ENCODE data around the gene TMEM9B. TPM values are rescaled to one million over a fixed set of nuclear protein-coding genes. Genes with fewer than 3 reads are reported as not detected.
"Not testable (repeated sequence)": the region's sequence is repeated elsewhere in the genome, so short reads cannot be mapped to it uniquely, and the experiment has no call there.

TMEM9B gene
- total RNA-seq, 2 experiments from 2014 or later = 17.5 to 19.1 TPM

DNA sequence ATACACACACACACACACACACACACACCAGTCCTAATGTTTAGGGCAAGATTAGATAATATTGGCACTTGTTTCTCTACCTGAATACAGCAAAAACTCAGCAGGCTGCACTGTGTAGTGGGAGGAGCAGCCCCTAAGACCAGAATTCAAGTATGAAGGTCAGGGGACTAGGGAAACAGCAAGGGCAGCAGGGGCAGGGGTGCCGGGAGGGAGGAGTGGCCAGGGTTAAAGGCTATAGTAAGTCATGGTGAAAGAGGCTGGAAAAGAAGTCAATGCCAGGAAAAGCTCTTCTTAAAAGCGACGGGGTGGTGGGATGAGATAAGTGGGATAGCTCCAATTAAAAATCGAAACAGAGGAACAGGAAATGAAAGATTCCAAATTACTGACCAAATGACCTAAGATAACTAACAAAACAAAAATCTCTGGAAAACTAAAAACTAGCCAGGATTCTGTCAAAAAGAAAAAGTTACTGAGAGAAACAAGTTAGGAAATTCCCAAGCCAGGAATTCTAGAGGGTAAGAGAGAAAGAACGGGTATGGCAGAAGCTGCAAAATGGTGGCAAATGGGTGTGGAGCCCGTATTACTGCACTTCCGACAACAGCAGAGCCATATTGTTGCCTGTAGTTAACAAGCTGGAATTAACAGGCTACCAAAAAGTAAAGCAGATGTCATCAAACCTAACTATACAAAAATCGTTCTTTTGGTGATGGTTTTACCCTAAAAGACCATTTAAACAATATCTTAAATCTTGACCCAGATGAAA lies 22.7 kb downstream of the TMEM9B start:
- no peak overlapping the region for H3K27ac Mint-ChIP-seq
- CTCF ChIA-PET = no interaction called here
- POLR2A ChIA-PET = no interaction called here
- no peak overlapping the region for H3K4me3 Mint-ChIP-seq
- peaks cover 7% of the 10 kb centered on the region for H3K4me1 Mint-ChIP-seq (ENCODE audit: low read depth)
- H3K36me3 Mint-ChIP-seq = no peaks in the 10 kb centered on the region
- DNase-seq = no peak
- intact Hi-C loops (cut with micrococcal nuclease) = no loop called here
- H3K9me3 Mint-ChIP-seq = no peaks in the 10 kb centered on the region
- peaks cover 1% of the 10 kb centered on the region for H3K27me3 Mint-ChIP-seq

DNA sequence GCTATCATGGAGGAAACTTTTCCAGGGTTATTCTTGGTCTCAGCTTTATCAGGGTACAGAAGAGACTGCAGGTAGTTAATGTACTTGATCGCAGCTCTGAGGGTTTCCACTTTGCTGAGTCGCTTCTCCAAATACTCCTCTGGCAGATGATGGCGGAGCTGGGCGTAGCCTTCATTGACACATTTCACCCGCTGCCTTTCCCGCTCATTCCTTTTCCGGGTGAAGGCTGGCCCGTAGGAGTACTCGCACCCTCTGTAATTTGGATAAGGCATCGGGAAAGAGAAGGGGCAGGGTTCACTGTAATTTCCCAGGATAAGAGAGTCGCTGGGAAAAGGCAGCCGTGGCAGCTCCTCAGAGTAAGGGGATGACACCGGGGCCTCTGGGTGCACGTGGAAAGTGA lies 26.6 kb downstream of the TMEM9B start:
- ChIA-PET CTCF (interaction anchor here (0.9 to 1.4 kb wide), 3 partner anchors 11 to 200 kb away, joined by 3 to 4 read pairs (median 3); no protein-coding TSS in a partner anchor), POLR2A (interaction anchor here (0.6 kb wide), 1 partner anchor 22 kb away, joined by 4 read pairs; no protein-coding TSS in a partner anchor)
- Mint-ChIP-seq H3K4me1 (ENCODE audit: low read depth) (peaks cover 10% of the 10 kb centered on the region), H3K9me3 (no peaks in the 10 kb centered on the region), H3K27ac (no peak overlapping the region), H3K36me3 (no peaks in the 10 kb centered on the region), H3K27me3 (peaks cover 1% of the 10 kb centered on the region), H3K4me3 (no peak overlapping the region)
- intact Hi-C loops (cut with micrococcal nuclease) = no loop called here
- DNase-seq = no peak

DNA sequence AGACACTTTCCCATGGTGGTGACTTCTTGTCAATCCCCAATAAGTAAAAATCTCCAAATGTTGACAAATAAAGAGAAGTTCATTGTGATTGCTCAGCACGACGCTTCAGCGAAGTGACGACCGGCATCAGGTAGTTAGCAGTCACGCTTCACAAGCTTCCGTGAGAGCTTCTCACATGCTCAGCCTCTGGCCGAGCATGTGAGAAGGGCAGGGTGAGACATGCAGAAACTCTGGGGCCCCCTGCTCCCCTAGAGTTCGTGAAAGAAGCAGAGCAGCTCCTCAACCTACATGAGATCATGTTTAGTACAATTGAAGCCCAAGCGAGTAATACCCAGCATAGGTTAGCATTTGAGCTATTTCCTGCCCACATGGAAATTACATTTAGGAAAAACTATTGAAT lies 27.1 kb downstream of the TMEM9B start:
- H3K9me3 Mint-ChIP-seq = no peaks in the 10 kb centered on the region
- H3K4me1 Mint-ChIP-seq (ENCODE audit: low read depth) = peaks cover 10% of the 10 kb centered on the region
- H3K4me3 Mint-ChIP-seq = no peak overlapping the region
- ChIA-PET CTCF (interaction anchor here (0.9 to 1.4 kb wide), 3 partner anchors 12 to 201 kb away, joined by 3 to 4 read pairs (median 3); no protein-coding TSS in a partner anchor), POLR2A (interaction anchor here (0.6 kb wide), 1 partner anchor 22 kb away, joined by 4 read pairs; no protein-coding TSS in a partner anchor)
- intact Hi-C loops (cut with micrococcal nuclease) = no loop called here
- no peak for DNase-seq
- peaks cover 1% of the 10 kb centered on the region for H3K27me3 Mint-ChIP-seq
- no peak overlapping the region for H3K27ac Mint-ChIP-seq
- H3K36me3 Mint-ChIP-seq = no peaks in the 10 kb centered on the region

DNA sequence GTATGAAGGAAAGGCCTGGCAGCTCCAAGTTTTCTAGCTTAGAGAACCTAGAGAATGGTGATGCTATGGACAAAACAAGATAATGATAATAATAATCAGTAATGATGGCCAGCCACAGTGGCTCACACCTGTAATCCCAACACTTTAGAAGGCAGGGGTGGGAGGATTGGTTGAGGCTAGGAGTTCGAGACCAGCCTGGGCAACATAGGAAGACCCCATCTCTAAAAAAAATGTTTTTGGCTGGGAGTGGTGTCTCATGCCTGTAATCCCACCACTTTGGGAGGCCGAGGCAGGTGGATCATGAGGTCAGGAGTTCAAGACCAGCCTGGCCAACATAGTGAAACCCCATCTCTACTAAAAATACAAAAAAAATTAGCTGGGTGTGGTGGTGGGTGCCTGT lies 28.5 kb downstream of the TMEM9B start:
- H3K4me1 Mint-ChIP-seq (ENCODE audit: low read depth); H3K27ac Mint-ChIP-seq; intact Hi-C loops (cut with micrococcal nuclease); POLR2A ChIA-PET; H3K4me3 Mint-ChIP-seq; H3K36me3 Mint-ChIP-seq; DNase-seq; H3K27me3 Mint-ChIP-seq; H3K9me3 Mint-ChIP-seq: not testable (repeated sequence)
- CTCF ChIA-PET = interaction anchor here (0.9 to 1.3 kb wide), 2 partner anchors 21 to 202 kb away, joined by 3 to 6 read pairs; no protein-coding TSS in a partner anchor

DNA sequence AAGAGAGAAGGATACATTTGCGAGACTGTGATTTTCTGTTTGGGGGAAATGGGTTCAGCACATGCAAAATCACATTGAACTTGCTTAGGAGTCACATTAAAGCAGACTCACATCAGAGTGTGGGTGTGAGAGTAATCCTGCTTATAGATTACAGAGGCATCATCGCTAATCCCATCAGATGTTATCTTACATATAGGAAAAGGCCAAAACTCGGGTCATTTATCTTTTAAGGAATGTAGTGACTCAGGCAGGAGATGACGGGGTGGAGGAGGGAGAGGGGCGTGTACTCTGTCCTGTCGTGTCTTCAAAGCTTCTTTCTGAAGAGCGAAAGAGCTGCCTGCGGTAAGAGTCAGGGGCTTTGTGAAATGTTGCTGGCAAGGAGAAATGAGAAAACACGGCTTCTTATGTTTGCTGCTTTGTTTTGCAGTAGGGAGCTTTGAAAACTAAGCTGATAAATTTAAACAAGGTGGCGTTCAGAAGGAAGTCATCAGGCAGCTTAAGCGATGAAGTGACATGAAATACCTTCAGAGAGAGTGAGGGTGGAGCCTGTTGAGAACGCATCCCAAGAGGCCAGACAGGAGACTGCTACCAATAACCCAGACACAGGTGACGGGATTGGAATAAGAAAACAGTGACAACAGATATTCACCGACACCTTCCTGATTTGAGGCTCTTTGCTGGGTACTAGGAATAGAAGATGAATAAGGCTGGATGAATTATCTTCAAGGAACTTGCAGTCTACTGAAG lies 29.3 kb downstream of the TMEM9B start:
- no peak for DNase-seq
- Mint-ChIP-seq H3K27ac (no peak overlapping the region), H3K4me3 (no peak overlapping the region), H3K27me3 (no peaks in the 10 kb centered on the region), H3K36me3 (no peaks in the 10 kb centered on the region), H3K9me3 (no peaks in the 10 kb centered on the region), H3K4me1 (ENCODE audit: low read depth) (peaks cover 10% of the 10 kb centered on the region)
- intact Hi-C loops (cut with micrococcal nuclease) = no loop called here
- CTCF ChIA-PET = interaction anchor here (1.3 kb wide), 1 partner anchor 203 kb away, joined by 6 read pairs; no protein-coding TSS in a partner anchor
- POLR2A ChIA-PET = no interaction called here

DNA sequence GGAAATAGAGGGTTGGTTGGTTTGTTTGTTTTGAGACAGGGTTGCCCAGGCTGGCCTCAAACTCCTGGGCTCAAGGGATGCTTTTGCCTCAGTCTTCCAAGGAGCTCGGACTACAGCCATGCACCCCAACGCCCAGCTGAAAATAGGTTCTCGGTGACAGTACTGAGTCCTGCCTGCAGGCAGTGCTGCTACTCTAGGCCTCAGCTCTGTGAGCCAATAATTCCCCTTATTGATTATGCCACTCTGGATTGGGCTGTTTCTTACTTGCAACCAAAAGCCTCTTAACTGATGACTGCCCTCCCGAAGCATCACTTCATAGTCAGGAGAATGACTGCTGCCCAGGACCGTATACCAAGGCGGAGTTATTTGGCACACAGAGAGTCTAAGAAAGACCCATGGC lies 30.3 kb downstream of the TMEM9B start:
- H3K27ac Mint-ChIP-seq = no peak overlapping the region
- H3K36me3 Mint-ChIP-seq = no peaks in the 10 kb centered on the region
- H3K27me3 Mint-ChIP-seq = no peaks in the 10 kb centered on the region
- POLR2A ChIA-PET = no interaction called here
- H3K9me3 Mint-ChIP-seq = no peaks in the 10 kb centered on the region
- H3K4me3 Mint-ChIP-seq = no peak overlapping the region
- CTCF ChIA-PET = no interaction called here
- H3K4me1 Mint-ChIP-seq (ENCODE audit: low read depth) = peaks cover 10% of the 10 kb centered on the region
- intact Hi-C loops (cut with micrococcal nuclease) = no loop called here
- DNase-seq = no peak

DNA sequence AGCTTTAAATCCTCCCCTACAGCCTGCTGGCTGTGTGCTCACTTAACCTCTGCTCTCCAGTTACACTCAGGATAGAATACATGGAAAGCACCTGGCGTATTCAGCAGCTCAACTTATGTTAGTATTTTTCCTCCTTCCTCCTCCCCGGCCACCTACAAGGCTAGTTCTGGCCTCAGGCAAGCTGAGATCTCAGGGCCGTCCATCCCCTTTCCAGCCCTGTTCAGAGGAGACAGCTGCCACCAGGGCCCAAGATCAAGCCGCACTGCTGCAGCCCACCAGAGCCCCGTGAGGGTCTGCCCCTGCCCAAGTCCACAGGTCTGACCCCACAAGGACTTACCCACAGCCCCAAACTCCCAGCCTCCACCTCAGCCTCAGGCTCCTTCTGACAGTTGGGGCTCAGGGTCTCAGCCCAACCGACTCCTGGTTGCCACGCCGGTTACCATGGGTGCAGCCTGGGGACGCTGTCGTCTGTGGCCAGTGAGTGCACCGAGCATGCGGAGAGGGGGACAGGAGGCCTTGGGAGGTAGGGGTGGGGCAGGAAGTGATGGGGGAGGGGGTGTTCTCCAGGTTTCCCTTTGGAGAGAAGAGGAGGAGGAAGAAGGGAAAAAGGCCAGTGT lies 31.6 kb downstream of the TMEM9B start, which contains the start of gene C11orf16:
Gene C11orf16, minus strand, starts transcription at position 384 of the 617 bp plus-strand sequence. CDS start 639 bp downstream, outside the sequence.
- CTCF ChIA-PET = interaction anchor here (1.5 kb wide), 1 partner anchor 27 kb away, joined by 3 read pairs; no protein-coding TSS in a partner anchor
- H3K27me3 Mint-ChIP-seq = no peaks in the 10 kb centered on the region
- H3K4me3 Mint-ChIP-seq = no peak within 1 kb of the TSS
- DNase-seq = no peak
- H3K27ac Mint-ChIP-seq = no peak within 1 kb of the TSS
- H3K36me3 Mint-ChIP-seq = no peaks in the 10 kb centered on the region
- POLR2A ChIA-PET = no interaction called here
- peaks cover 10% of the 10 kb centered on the region for H3K4me1 Mint-ChIP-seq (ENCODE audit: low read depth)
- H3K9me3 Mint-ChIP-seq = no peaks in the 10 kb centered on the region
- intact Hi-C loops (cut with micrococcal nuclease) = no loop called here

DNA sequence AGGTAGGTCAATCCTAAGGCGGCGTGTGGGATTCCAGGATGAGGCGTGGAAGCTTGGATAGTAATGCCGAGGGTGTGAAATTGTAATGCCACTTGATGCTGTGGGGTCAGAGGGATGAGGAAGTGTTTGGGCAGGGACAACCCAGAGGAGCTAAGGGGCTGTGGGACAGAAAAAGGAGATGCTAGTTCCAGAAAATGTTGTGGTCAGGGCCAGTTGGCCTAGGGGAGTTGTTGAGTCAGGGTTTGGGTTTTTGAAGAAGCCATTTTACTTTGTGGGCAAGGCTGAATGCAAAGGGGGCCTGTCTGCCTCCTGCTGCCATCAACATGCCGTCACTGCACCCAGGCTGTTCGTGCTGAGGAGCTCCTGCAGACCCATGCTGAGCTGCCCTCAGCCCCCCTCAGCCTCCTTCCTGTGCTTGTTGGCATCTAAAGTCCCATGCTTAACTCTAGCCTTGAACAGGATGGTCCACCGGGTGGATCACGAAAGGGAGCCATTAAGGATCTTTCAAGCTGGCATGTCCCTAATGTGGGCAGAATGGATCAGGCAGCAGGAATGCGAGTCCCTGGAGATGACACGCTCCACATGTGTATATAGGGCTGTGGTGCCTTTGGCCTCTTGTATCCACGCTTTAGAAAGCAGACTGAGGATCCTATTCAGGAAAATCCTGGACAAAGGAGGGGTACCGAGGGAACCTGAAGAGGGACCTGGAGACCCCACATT lies 33.6 kb downstream of the TMEM9B start:
- no peak for DNase-seq
- no peaks in the 10 kb centered on the region for H3K9me3 Mint-ChIP-seq
- H3K27me3 Mint-ChIP-seq = no peaks in the 10 kb centered on the region
- POLR2A ChIA-PET = no interaction called here
- intact Hi-C loops (cut with micrococcal nuclease) = no loop called here
- H3K36me3 Mint-ChIP-seq = no peaks in the 10 kb centered on the region
- CTCF ChIA-PET = no interaction called here
- H3K27ac Mint-ChIP-seq = no peak overlapping the region
- peaks cover 3% of the 10 kb centered on the region for H3K4me1 Mint-ChIP-seq (ENCODE audit: low read depth)
- no peak overlapping the region for H3K4me3 Mint-ChIP-seq

DNA sequence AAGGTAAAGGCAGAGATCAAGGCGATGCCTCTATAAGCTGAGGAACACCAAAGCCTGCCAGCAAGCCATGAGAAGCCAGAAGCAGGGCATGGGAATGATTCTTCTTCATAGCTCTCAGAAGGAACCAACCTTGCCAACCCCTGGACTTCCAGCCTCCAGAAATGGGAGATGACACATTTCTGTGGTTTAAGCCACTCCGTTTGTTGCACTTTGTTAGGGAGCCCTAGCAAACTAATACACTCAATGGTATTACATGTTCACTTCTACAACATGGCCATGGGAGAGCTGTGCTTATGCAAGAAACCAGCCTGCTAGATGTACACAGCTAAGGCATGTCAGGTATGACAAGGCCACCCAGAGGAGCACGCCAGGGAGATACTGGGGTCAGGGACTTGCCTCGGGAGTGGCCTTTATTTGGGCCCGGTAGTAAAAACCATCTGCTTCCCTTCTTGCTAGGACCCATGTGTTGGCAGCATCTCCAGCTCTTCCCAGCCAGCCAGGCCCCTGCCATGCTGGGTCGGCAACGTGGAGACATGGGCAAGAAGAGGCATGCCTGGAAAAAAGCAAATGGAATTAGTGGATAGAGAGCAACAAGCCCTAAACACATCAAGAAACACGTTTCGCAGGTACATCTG lies 35.1 kb downstream of the TMEM9B start:
- Mint-ChIP-seq H3K27ac (no peak overlapping the region), H3K27me3 (no peaks in the 10 kb centered on the region), H3K4me1 (ENCODE audit: low read depth) (no peaks in the 10 kb centered on the region), H3K4me3 (no peak overlapping the region), H3K36me3 (no peaks in the 10 kb centered on the region), H3K9me3 (no peaks in the 10 kb centered on the region)
- intact Hi-C loops (cut with micrococcal nuclease) = no loop called here
- ChIA-PET CTCF (no interaction called here), POLR2A (no interaction called here)
- DNase-seq = no peak

DNA sequence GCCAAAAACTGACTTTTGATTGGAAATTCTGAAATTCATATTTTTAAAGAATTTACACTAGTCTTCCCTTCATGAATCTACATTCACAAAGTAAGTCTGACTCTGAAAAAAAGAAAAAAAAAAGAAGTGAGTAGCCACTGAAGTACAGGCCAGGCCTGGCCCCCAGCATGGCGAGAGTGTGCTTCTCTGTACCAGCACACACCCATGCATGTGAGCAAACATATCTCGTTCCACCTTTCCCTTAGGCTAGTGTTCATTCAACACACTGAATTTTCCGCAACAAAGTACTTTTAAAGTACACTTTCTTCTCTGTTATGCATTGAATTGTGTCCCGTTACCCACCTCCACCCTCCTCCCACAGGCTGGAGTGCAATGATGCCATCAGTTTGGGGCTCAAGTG lies 36.0 kb downstream of the TMEM9B start:
- Mint-ChIP-seq H3K36me3 (peaks cover 3% of the 10 kb centered on the region), H3K4me1 (ENCODE audit: low read depth) (no peaks in the 10 kb centered on the region), H3K9me3 (no peaks in the 10 kb centered on the region), H3K4me3 (no peak overlapping the region), H3K27me3 (no peaks in the 10 kb centered on the region), H3K27ac (no peak overlapping the region)
- DNase-seq = no peak
- POLR2A ChIA-PET = no interaction called here
- CTCF ChIA-PET = interaction anchor here (2.1 kb wide), 1 partner anchor 13 kb away, joined by 6 read pairs; no protein-coding TSS in a partner anchor
- intact Hi-C loops (cut with micrococcal nuclease) = no loop called here

DNA sequence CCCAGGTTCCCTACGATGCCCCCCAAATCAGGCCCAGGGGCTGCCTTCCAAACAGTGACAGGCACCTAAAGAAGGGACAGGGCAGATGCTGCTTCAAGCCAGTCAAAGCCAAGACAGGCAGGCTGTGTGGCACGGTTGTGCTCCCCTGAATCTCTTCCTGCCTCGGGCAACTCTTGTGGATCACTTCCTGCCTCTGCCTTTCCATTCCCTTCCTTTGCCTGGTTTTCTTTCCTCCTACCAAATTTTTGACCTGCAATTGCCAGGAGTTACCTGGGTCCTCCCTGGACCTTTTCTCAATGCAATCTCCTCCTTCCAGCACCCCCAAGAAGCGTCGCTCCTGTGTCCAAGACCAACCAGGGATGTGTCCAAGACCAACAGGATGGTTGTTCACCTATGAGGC lies 37.0 kb downstream of the TMEM9B start:
- Mint-ChIP-seq H3K4me3 (no peak overlapping the region), H3K9me3 (no peaks in the 10 kb centered on the region), H3K27me3 (no peaks in the 10 kb centered on the region), H3K27ac (no peak overlapping the region), H3K36me3 (peaks cover 6% of the 10 kb centered on the region), H3K4me1 (ENCODE audit: low read depth) (no peaks in the 10 kb centered on the region)
- DNase-seq = no peak
- POLR2A ChIA-PET = no interaction called here
- intact Hi-C loops (cut with micrococcal nuclease) = no loop called here
- CTCF ChIA-PET = interaction anchor here (2.1 kb wide), 1 partner anchor 12 kb away, joined by 6 read pairs; no protein-coding TSS in a partner anchor
